Activated CD4-positive, alpha-beta T cell treated with anti-CD3 and anti-CD28 coated beads, Interleukin-2, amount 50 U/mL, for 16 hours (primary cell): ENCODE measurements around the gene KCNG2.
"Not testable (repeated sequence)": the region's sequence is repeated elsewhere in the genome, so short reads cannot be mapped to it uniquely, and the experiment has no call there.

Source experiments
- DNase-seq: peaks from one replicate; pipeline ENCODE4 v3.0.0-alpha.2; 2020

Gene KCNG2

GRCh38 chr18:79872527-79873444 lies 75.0 kb downstream of the KCNG2 start:
- no peak for DNase-seq

GRCh38 chr18:79873449-79874110 lies 75.8 kb downstream of the KCNG2 start:
- no peak for DNase-seq

- no peak for DNase-seq
Measured at GRCh38 chr18:79874553-79875530, 77.1 kb downstream of the KCNG2 start.

GRCh38 chr18:79875531-79875919 lies 77.8 kb downstream of the KCNG2 start:
- DNase-seq, result no peak

GRCh38 chr18:79875931-79876461 lies 78.3 kb downstream of the KCNG2 start:
- DNase-seq, result no peak

GRCh38 chr18:79876497-79876896 lies 78.8 kb downstream of the KCNG2 start:
- DNase-seq, result no peak

GRCh38 chr18:79877163-79878091 lies 79.7 kb downstream of the KCNG2 start:
- no peak for DNase-seq

GRCh38 chr18:79878246-79878645 lies 80.5 kb downstream of the KCNG2 start:
- DNase-seq, result not testable (repeated sequence)

GRCh38 chr18:79878741-79879378 lies 81.1 kb downstream of the KCNG2 start:
- DNase-seq, result no peak

- no peak for DNase-seq
Measured at GRCh38 chr18:79879566-79879965, 81.8 kb downstream of the KCNG2 start.

GRCh38 chr18:79881695-79882094 lies 84.0 kb downstream of the KCNG2 start:
- DNase-seq, result no peak

- DNase-seq, result no peak
Measured at GRCh38 chr18:79882522-79883241, 84.9 kb downstream of the KCNG2 start.

GRCh38 chr18:79883461-79884293 lies 85.9 kb downstream of the KCNG2 start:
- DNase-seq, result no peak

GRCh38 chr18:79884294-79884962 lies 86.7 kb downstream of the KCNG2 start:
- DNase-seq, result no peak

- no peak for DNase-seq
Measured at GRCh38 chr18:79884963-79885728, 87.4 kb downstream of the KCNG2 start.

GRCh38 chr18:79887181-79888000 lies 89.7 kb downstream of the KCNG2 start:
- no peak for DNase-seq

- DNase-seq, result no peak
Measured at GRCh38 chr18:79888016-79888415, 90.3 kb downstream of the KCNG2 start.
